ENCODE results near the gene CERS1. TPM values are rescaled to one million over a fixed set of nuclear protein-coding genes. Genes with fewer than 3 reads are reported as not detected.

Gene CERS1
- total RNA-seq, 2 donors from 2014 or later, result 0.26 to 0.66 TPM

DNA sequence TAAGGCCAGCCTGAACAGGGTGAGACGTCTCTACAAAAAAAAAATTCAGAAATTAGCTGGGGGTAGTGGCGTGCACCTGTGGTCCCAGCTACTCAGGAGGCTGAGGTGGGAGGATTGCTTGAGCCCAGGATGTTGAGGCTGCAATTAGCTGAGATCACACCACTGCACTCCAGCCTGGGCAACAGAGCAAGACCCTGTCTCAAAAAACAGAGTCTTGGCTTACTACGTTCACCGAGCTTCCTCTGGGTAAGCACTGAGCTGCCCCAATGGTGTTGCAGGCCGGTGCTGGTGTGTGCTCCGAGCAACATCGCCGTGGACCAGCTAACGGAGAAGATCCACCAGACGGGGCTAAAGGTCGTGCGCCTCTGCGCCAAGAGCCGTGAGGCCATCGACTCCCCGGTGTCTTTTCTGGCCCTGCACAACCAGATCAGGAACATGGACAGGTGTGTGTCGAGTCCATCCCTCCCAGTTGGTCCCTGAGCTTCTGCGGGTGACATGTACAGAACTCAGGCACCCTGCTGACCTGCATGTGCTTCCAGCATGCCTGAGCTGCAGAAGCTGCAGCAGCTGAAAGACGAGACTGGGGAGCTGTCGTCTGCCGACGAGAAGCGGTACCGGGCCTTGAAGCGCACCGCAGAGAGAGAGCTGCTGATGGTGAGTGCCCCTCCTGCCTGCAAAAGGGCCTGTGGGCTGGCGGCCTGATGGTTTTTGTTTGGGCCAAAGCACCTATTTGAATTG lies 40.1 kb downstream of the CERS1 start:
- Histone ChIP-seq H3K36me3 (replicated peaks in 1 of 2; ENCODE audit: insufficient read depth in 1 of 2, low read depth in 2 of 2) (peaks cover 50 to 75% of the 10 kb centered on the region in 2 donors), H3K27ac (no peak overlapping the region), H3K4me3 (no peak overlapping the region), H3K9me3 (no peaks in the 10 kb centered on the region), H3K4me1 (no peaks in the 10 kb centered on the region), H3K27me3 (no peaks in the 10 kb centered on the region)
- no peak for DNase-seq
- intact Hi-C loops (cut with DNase I), result no loop called here
- 82 to 89% methylated on average over 4 to 27 of the region's 27 CpGs for WGBS, 2 donors
- ATAC-seq, result no peak
- TF ChIP-seq POLR2A (IDR thresholded peaks at IDR 0.05), result no peak
- TF ChIP-seq, protein P1, sequence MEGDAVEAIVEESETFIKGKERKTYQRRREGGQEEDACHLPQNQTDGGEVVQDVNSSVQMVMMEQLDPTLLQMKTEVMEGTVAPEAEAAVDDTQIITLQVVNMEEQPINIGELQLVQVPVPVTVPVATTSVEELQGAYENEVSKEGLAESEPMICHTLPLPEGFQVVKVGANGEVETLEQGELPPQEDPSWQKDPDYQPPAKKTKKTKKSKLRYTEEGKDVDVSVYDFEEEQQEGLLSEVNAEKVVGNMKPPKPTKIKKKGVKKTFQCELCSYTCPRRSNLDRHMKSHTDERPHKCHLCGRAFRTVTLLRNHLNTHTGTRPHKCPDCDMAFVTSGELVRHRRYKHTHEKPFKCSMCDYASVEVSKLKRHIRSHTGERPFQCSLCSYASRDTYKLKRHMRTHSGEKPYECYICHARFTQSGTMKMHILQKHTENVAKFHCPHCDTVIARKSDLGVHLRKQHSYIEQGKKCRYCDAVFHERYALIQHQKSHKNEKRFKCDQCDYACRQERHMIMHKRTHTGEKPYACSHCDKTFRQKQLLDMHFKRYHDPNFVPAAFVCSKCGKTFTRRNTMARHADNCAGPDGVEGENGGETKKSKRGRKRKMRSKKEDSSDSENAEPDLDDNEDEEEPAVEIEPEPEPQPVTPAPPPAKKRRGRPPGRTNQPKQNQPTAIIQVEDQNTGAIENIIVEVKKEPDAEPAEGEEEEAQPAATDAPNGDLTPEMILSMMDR (IDR thresholded peaks at IDR 0.05), result no peak

DNA sequence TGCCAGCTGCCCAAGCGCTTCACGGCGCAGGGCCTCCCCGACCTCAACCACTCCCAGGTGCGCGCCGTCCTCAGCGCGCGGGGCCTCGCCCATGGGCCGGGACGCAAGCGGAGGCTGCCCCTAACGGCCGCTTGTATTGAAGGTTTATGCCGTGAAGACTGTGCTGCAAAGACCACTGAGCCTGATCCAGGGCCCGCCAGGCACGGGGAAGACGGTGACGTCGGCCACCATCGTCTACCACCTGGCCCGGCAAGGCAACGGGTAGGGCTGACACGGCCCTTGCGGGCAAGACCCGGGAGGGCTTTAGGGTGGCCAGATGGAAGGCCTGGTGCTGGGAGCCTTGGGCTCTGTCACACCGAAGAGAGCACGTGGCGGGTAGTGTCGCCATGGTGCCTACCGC lies 41.0 kb downstream of the CERS1 start:
- 91% methylated on average over 17 to 30 of the region's 33 CpGs for WGBS, 2 donors
- intact Hi-C loops (cut with DNase I), result no loop called here
- H3K9me3 ChIP-seq, result no peaks in the 10 kb centered on the region
- no peak overlapping the region for H3K4me3 ChIP-seq
- H3K27ac ChIP-seq, result no peak overlapping the region
- peaks cover 3% of the 10 kb centered on the region for H3K4me1 ChIP-seq
- no peaks in the 10 kb centered on the region for H3K27me3 ChIP-seq
- peaks cover 44 to 68% of the 10 kb centered on the region in 2 donors for H3K36me3 ChIP-seq (replicated peaks in 1 of 2; ENCODE audit: insufficient read depth in 1 of 2, low read depth in 2 of 2)
- ATAC-seq (no peak), DNase-seq (no peak)
- no peak for TF ChIP-seq POLR2A (IDR thresholded peaks at IDR 0.05)
- TF ChIP-seq, protein P1 (IDR thresholded peaks at IDR 0.05), result no peak

DNA sequence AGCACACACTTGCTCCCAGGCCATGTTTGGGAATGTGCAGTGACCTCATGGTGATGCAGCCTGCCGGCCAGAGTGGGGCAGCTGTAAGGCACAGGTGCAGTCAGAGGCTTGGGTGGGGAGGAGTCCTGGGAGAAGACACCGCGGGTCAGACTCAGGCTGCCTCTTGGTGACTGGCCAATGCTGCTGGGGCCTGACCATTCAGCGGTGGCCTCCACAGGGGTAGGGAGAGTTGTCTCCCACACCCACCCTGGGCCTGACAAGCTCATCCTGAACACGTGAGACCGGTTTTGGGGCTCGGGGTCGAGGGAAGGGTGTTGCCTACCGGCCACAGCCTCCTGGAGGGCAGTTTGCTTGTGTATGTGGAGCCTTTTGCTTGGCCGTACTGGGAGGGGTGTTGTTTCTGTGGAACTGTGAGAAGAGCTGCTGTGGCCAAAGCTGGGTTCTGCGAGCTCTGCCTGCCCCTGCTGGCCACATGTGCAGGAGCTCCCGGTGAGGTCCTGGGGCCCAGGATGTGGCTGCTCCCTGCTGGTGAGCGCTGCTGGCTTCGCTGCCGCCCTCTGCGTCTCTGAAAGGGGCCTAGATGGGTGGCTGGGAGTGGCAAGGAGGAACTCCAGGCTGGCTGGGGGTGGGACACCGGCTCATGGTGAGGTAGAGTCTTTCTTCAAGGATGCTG lies 42.1 kb downstream of the CERS1 start:
- Histone ChIP-seq H3K27me3 (no peaks in the 10 kb centered on the region), H3K4me3 (no peak overlapping the region), H3K27ac (no peak overlapping the region), H3K4me1 (peaks cover 13% of the 10 kb centered on the region), H3K36me3 (replicated peaks in 1 of 2; ENCODE audit: insufficient read depth in 1 of 2, low read depth in 2 of 2) (peaks cover 44 to 61% of the 10 kb centered on the region in 2 donors), H3K9me3 (no peaks in the 10 kb centered on the region)
- no peak for DNase-seq
- 83 to 91% methylated on average over 7 to 11 of the region's 17 CpGs for WGBS, 2 donors
- intact Hi-C loops (cut with DNase I), result no loop called here
- no peak for TF ChIP-seq POLR2A (IDR thresholded peaks at IDR 0.05)
- TF ChIP-seq, protein P1 (IDR thresholded peaks at IDR 0.05), result no peak
- ATAC-seq, result no peak

DNA sequence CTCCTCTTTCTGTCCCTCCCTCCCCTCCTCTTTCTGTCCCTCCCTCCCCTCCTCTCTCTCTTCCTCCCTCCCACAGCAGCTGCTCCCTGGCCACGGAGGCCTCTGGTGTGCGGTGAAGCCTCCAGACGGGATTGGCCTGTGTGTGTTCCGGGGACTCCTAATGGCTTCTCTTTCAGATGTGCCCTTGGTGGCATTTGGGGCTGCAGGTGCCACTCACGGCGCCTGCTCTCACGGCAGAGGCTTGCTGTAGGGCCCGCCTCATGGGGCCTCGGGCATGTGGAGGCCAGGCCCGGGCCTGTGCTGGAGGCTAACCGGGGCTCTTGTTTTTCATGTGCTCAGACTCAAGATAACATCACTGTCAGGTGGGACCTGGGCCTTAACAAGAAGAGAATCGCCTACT lies 43.3 kb downstream of the CERS1 start:
- 84 to 90% methylated on average over 7 to 8 of the region's 12 CpGs for WGBS, 2 donors
- Histone ChIP-seq H3K9me3 (no peaks in the 10 kb centered on the region), H3K4me1 (peaks cover 23% of the 10 kb centered on the region), H3K27me3 (no peaks in the 10 kb centered on the region), H3K36me3 (replicated peaks in 1 of 2; ENCODE audit: insufficient read depth in 1 of 2, low read depth in 2 of 2) (peaks cover 44 to 51% of the 10 kb centered on the region in 2 donors), H3K4me3 (no peak overlapping the region), H3K27ac (no peak overlapping the region)
- intact Hi-C loops (cut with DNase I), result no loop called here
- ATAC-seq, result no peak
- DNase-seq, result no peak
- TF ChIP-seq, protein P1 (IDR thresholded peaks at IDR 0.05), result no peak
- no peak for TF ChIP-seq POLR2A (IDR thresholded peaks at IDR 0.05)
